OCI-LY7 (cell line): ENCODE data around the gene SNX9. TPM values are rescaled to one million over a fixed set of nuclear protein-coding genes. Genes with fewer than 3 reads are reported as not detected.
A peak's percentile ranks its signal among the peaks of the same experiment; 100 is the strongest.
"Not testable (repeated sequence)": the region's sequence is repeated elsewhere in the genome, so short reads cannot be mapped to it uniquely, and the experiment has no call there.

ENCODE experiments used
- BruUV-seq: library from RNA; stranded (reverse); fragments of 400-500 nt; replicated peaks from 2 replicates; lab custom pipeline; 2021; lab: Mats Ljungman, UMichigan
- CTCF ChIA-PET: fragments of 300-600 bp; sonication (Branson Sonifier 250); formaldehyde crosslinking; loops from one replicate; lab custom pipeline; 2022; ENCODE audit warnings: antibody characterized with exemption; ENCODE audit not compliant: unreplicated experiment; lab: Charles Lee
- POLR2A ChIA-PET: fragments of 300-600 bp; sonication (Branson Sonifier 250); formaldehyde crosslinking; loops from one replicate; lab custom pipeline; 2022; ENCODE audit warnings: antibody characterized with exemption; lab: Charles Lee
- DNase-seq: peaks from one replicate; pipeline ENCODE4 v3.0.0-alpha.2; 2015; ENCODE audit warnings: low spot score
- H2AFZ ChIP-seq: fragments of 200-600 bp; sonication (generic), shearing (Covaris generic); 2 replicates; pipeline ENCODE4 v1.6.1; 2014; ENCODE audit warnings: mild to moderate bottlenecking, antibody characterized with exemption, low read length, moderate library complexity
- H3K27ac ChIP-seq: fragments of 200-600 bp; sonication (generic); 2 replicates; pipeline ENCODE4 v1.5.1; 2014; ENCODE audit warnings: mixed run types, low read depth, mild to moderate bottlenecking, moderate library complexity, low read length, inconsistent platforms; ENCODE audit not compliant: poor library complexity, severe bottlenecking
- H3K36me3 ChIP-seq: fragments of 200-600 bp; sonication (generic); 2 replicates; pipeline ENCODE4 v1.6.1; 2014; ENCODE audit warnings: mild to moderate bottlenecking, antibody characterized with exemption, low read length, moderate library complexity, mixed read lengths; ENCODE audit not compliant: insufficient read depth
- H3K4me1 ChIP-seq: fragments of 200-600 bp; sonication (generic); 2 replicates; pipeline ENCODE4 v1.5.1; 2014; ENCODE audit warnings: mild to moderate bottlenecking, low read length; ENCODE audit not compliant: insufficient read depth, poor library complexity, severe bottlenecking
- H3K4me2 ChIP-seq: fragments of 200-600 bp; sonication (generic); 2 replicates; pipeline ENCODE4 v1.6.1; 2014; ENCODE audit warnings: mild to moderate bottlenecking, low read length
- H3K4me3 ChIP-seq: fragments of 200-600 bp; sonication (generic); 2 replicates; pipeline ENCODE4 v1.5.1; 2014; ENCODE audit warnings: mild to moderate bottlenecking, low read depth, low read length; ENCODE audit not compliant: poor library complexity, severe bottlenecking
- H3K79me2 ChIP-seq: fragments of 200-600 bp; sonication (generic); 2 replicates; pipeline ENCODE4 v1.6.1; 2016; ENCODE audit warnings: low read depth, mild to moderate bottlenecking, low read length, moderate library complexity, mixed read lengths; ENCODE audit not compliant: insufficient read depth
- H3K9me2 ChIP-seq: fragments of 200-600 bp; sonication (generic); 2 replicates; pipeline ENCODE4 v1.6.1; 2016; ENCODE audit warnings: mild to moderate bottlenecking, low read length, mixed read lengths; ENCODE audit not compliant: insufficient read depth
- H3K9me3 ChIP-seq: fragments of 200-600 bp; sonication (generic); 2 replicates; pipeline ENCODE4 v1.6.1; 2014; ENCODE audit warnings: mild to moderate bottlenecking, mixed run types, low read length, mixed read lengths
- H4K20me1 ChIP-seq: fragments of 200-600 bp; sonication (generic); 2 replicates; pipeline ENCODE4 v1.6.1; 2014; ENCODE audit warnings: mild to moderate bottlenecking, antibody characterized with exemption, low read length, moderate library complexity, mixed read lengths; ENCODE audit not compliant: insufficient read depth
- CTCF ChIP-seq: fragments of 200-600 bp; sonication (generic); conservative IDR thresholded peaks from 2 replicates; pipeline ENCODE4 v1.5.1; 2014; ENCODE audit warnings: mild to moderate bottlenecking, antibody characterized with exemption, low read length, moderate library complexity, mixed read lengths
- EZH2phosphoT487 ChIP-seq: fragments of 200-600 bp; sonication (generic); IDR thresholded peaks from 2 replicates; pipeline ENCODE4 v1.6.1; 2018; ENCODE audit warnings: low read depth, borderline replicate concordance, mild to moderate bottlenecking, mixed run types, antibody characterized with exemption, low read length, moderate library complexity, mixed read lengths
- intact Hi-C: fragments of 100-400 bp; cut with micrococcal nuclease; formaldehyde crosslinking; loops from one replicate; pipeline ENCODE4 v1.10.0; 2022; ENCODE audit not compliant: unreplicated experiment
- total RNA-seq, 2 experiments: library from RNA; depleted of rRNA in 1 of 2; stranded (reverse); fragments of >200 nt in 1 of 2; shearing (Covaris generic) in 1 of 2; gene quantifications; 2 replicates each; pipeline ENCODE4 v1.2.3, GENCODE V29; 2014 to 2022

Gene SNX9
- total RNA-seq, 2 experiments from 2014 or later: not detected

DNA sequence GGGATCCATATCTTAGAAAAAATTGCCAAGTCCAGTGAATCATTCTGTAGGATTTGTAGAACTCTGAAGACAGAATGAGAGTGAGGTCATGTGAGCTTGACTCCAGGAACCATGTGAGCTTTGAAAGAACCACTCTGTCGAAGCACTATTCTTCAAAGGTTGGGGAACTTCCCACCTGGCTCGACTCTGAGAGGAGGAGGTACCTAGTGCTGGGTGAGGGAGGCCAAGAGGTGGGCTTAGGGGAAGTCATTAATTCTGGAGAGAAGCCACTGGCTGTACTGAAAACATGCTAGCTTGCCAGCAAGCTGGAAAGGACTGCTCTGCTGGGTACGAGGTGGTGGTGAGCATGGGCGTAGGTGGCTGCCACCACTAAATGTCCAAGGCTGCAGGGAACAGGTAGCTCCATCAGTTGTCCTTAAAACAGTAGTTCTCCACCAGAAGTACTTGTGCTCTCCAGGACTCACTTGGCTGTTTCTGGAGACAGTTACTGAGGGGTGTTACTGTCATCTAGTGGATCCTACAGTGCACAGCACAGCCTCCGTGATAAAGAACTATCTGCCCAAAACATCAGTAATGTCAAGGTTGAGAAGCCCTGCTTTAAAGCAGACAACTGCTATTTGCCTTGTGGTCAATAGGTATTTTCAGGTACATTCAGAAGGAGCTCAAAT lies 124.0 kb downstream of the SNX9 start:
- Histone ChIP-seq H3K79me2 (no peaks in the 10 kb centered on the region), H3K4me2 (no peak overlapping the region), H3K27ac (no peak overlapping the region), H3K4me3 (no peak overlapping the region), H4K20me1 (no peaks in the 10 kb centered on the region), H3K9me2 (no peaks in the 10 kb centered on the region), H3K4me1 (no peaks in the 10 kb centered on the region), H3K36me3 (no peaks in the 10 kb centered on the region), H3K9me3 (no peaks in the 10 kb centered on the region), H2AFZ (no peak overlapping the region)
- ChIA-PET CTCF (no interaction called here), POLR2A (interaction anchor here (0.6 to 1.1 kb wide), 3 partner anchors 10 to 193 kb away, joined by 3 to 4 read pairs (median 4); no protein-coding TSS in a partner anchor)
- intact Hi-C loops: loop anchor here (1.0 kb wide), 1 partner anchor 191 kb away; no protein-coding TSS in a partner anchor
- no TSS peak for BruUV-seq
- peak; percentile 69 for TF ChIP-seq CTCF
- no peak for TF ChIP-seq EZH2phosphoT487
- DNase-seq: peak; percentile 27

GRCh38 chr6:157950899-157951298 lies 127.9 kb downstream of the SNX9 start:
- H3K27ac ChIP-seq, H3K9me3 ChIP-seq, H3K4me1 ChIP-seq, intact Hi-C loops, H3K9me2 ChIP-seq, H2AFZ ChIP-seq, BruUV-seq, CTCF ChIA-PET, H3K79me2 ChIP-seq, DNase-seq, H3K4me2 ChIP-seq, POLR2A ChIA-PET, H3K4me3 ChIP-seq, H4K20me1 ChIP-seq, H3K36me3 ChIP-seq: not testable (repeated sequence)

DNA sequence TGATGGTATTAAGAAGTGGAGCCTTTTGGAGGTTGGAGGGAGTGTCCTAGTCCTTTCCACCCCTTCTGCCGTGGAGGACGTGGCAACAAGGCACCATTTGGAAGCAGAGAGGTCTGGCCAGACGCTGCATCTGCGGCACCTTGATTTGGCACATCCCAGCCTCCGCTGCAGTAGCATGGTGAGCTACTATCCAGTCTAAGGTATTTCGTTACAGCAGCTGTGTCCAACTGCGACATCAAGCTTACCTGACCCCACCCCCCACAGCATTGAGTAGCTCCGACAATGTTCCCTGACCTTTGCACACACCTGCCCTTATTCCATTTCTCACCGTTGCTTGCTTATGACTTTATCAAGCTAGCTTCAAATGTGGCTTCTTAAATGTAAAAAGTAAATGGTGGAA lies 128.8 kb downstream of the SNX9 start:
- no peak overlapping the region for H2AFZ ChIP-seq
- no peaks in the 10 kb centered on the region for H3K4me1 ChIP-seq
- H4K20me1 ChIP-seq: no peaks in the 10 kb centered on the region
- no peaks in the 10 kb centered on the region for H3K36me3 ChIP-seq
- BruUV-seq: no TSS peak
- H3K4me3 ChIP-seq: no peak overlapping the region
- H3K9me3 ChIP-seq: no peaks in the 10 kb centered on the region
- DNase-seq: no peak
- H3K27ac ChIP-seq: no peak overlapping the region
- intact Hi-C loops: no loop called here
- H3K79me2 ChIP-seq: no peaks in the 10 kb centered on the region
- no peaks in the 10 kb centered on the region for H3K9me2 ChIP-seq
- POLR2A ChIA-PET: interaction anchor here (0.7 kb wide), 1 partner anchor 106 kb away, joined by 3 read pairs; no protein-coding TSS in a partner anchor
- no peak overlapping the region for H3K4me2 ChIP-seq
- no peak for TF ChIP-seq EZH2phosphoT487
- TF ChIP-seq CTCF: no peak
- CTCF ChIA-PET: no interaction called here
